ENCODE data around the gene TMEM91.
A peak's percentile ranks its signal among the peaks of the same experiment; 100 is the strongest.
"Not testable (repeated sequence)": the region's sequence is repeated elsewhere in the genome, so short reads cannot be mapped to it uniquely, and the experiment has no call there.

TMEM91 gene

DNA sequence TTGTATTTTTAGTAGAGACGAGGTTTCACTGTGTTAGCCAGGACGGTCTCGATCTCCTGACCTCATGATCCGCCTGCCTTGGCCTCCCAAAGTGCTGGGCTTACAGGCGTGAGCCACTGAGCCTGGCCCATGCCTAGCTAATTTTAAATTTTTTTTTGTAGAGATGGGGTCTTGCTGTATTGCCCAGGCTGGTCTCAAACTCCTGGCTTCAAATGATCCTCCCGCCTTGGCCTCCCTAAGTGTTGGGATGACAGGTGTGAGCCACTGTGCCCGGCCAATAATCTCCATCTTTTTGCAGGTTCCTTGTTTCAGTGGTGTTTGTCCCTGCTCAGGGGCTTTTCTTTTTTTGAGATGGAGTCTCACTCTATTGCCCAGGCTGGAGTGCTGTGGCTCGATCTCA lies 5.2 kb downstream of the TMEM91 start:
- not testable (repeated sequence) for DNase-seq (ENCODE audit: low read depth)

DNA sequence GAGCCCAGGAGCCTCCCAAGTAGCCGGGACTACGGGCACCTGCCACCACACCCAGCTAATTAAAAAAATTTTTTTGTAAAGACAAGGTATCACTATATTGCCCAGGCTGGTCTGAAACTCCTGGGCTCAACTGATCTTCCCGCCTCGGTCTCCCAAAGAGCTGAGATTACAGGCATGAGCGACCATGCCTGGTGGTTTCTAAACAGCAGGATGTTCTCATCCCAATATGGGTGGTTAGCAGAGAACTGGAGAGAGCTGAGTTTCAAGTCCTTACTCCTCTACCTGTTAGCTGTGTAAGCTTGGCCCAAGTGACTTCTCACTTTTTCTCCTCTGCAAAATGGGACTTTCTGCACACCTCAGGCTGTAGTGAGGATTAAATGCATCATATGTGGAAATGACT lies 8.0 kb downstream of the TMEM91 start:
- no peak for DNase-seq (ENCODE audit: low read depth)

DNA sequence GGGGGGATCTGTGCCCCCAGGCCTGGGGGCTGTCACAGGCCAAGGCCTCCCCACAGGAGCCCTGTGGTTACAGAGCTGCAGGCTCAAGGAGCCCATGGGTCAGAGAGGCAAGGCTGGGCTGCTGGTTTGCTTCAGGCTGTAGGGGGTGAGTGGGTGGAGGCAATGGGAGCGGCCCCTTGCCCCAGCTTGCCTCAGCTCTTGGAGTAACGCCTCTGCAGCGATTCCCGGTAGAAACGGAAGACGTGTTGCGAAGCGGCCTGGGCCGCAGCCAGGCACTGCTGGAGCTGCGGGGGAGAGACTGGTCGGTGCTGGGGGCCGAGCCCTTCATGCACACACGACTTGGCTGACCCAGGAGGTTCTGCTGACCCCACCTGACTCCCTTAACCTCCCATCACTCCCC lies 10.1 kb downstream of the TMEM91 start:
- no peak for DNase-seq (ENCODE audit: low read depth)

DNA sequence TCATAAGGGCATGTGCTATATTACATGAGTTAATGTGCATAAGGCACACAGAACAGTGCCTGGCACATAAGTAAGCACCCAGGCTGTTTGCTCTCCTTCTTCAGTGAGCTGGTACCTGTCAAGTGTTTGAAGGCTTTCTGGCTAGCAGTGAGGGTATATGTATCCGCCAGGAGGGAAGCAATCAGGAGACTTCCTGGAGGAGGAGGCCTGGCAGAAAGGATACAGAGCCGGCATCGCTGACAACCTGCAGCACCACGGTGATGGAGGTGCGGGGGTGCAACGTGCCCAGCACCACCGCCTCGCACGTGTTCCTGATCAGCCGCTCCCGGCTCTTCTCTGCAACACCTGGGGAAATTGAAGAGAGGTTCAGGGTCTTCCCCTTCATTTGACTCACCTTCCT lies 15.3 kb downstream of the TMEM91 start:
- no peak for DNase-seq (ENCODE audit: low read depth)

DNA sequence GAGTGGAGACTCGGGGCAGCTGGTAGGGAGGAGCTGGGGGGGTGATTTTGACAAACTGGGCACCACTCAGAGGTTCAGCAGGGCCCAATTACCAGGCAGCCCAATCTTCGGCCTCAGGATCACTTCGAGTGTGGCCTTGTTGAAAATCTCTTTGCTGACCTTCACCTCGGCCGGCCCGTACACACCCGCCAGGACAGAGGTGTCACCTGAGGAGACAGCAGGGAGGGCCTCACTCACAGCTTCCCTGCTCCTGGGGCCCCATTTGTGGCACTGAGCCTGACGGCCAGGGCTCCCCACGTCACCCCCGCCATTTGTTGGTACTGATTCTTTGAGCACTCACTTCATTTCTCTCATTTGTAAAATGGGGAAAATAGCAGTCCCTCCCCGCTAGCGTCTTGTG lies 16.4 kb downstream of the TMEM91 start:
- no peak for DNase-seq (ENCODE audit: low read depth)

DNA sequence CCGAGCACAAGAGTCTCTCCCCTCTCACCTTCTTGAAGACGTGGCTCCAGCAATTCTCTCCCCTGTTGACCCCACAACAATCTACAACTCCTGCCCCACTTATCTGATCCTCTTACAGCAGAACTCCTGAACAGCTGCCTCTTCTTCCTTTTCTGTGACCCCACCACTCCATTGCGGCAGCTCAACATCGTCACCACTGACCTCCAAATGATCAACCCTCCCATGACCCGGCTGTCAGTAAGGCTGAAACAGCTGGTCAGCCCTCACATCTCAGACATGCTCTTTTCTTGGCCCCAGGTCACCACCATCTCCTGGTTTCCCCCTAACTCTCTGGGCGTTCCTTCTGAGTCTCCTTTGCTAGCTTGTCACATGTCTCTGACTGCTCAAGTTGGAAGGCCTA lies 19.0 kb downstream of the TMEM91 start:
- DNase-seq (ENCODE audit: low read depth) = no peak

DNA sequence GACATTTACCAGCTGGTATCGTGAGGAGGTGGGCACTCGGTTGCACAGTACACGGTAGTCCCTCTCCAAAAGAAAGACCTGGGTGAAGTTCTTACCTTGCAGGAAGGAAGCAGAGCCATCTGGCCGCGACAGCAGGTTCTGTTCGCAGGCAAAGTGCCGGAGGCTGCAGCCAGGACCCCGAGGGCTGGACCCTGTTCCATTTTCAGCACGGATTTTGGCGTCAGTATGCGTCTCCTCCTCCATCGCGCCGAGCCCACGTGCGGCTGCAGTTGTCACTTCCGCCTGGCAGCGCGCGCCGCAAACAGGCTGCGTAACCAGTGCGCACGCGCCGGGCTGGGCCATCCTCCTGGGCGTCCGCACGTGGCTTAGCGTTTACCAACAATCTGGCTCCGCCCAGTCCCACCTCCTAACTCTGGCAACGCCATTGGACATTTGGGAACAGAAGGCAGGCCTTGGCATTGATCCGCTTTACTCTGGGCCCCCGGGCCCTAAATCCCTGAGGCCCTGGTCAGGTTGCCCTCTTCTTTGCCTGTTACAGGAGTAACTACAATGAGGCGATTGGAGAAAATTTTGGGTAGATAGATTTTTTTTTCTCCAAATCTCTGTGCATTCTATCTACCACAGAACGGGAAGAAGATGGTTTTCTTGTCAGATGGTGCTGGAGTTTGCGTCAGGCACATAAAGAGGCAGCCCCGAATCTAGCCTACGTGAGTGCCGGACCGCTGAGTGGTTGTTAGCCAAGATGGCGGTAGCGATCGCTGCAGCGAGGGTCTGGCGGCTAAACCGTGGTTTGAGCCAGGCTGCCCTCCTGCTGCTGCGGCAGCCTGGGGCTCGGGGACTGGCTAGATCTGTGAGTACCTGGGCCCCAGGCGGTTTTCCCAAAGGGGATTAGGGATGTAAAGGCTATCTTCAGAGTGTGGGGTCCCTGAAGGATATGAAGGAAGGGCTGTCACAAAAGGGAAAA lies 21.0 kb downstream of the TMEM91 start, which contains the start of the genes BCKDHA and EXOSC5:
TSS of gene BCKDHA (plus strand) at position 733 of the 964 bp plus-strand sequence. CDS start at position 743, 10 bp downstream.
TSS of gene EXOSC5 (minus strand) at position 274 of the 964 bp plus-strand sequence. CDS start at position 243, 31 bp downstream.
- peak; percentile 98 for DNase-seq (ENCODE audit: low read depth)

DNA sequence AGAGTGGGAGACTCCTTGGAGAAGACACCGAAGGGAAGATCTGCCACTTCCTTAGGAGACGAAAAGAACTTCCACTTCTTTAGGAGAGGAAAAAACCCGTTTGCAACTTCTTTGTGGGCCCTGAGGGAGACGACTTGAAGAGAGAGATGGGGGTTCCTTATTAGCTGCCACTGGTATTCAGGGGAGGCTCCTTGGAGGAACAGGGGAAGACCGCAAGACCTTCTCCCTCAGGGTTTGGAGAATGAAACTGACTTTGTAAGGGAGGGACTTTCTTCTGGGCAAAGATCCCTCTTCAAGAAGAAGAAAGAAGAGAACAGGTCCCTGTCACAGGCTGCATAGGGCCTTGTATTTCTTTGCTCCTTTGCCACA lies 21.7 kb downstream of the TMEM91 start:
- no peak for DNase-seq (ENCODE audit: low read depth)

DNA sequence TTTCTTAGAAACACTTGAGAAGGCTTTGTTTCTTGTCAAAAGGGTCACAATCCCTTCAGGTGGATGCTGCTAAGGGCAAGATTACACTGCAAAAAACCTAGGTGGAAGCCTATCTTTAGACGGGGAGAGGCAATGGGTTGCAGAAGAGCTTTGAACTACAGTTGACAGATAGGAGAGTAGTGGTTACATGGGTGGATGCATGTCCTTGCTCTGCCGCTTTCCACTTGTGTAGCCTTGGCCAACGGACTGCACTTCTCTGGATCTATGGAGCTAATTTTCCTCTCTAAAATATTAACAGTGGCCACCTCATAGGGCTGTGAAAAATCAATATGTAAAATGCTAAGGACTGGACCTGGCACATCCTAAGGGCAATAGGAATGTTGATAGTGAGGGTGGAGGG lies 22.3 kb downstream of the TMEM91 start:
- DNase-seq (ENCODE audit: low read depth) = no peak

DNA sequence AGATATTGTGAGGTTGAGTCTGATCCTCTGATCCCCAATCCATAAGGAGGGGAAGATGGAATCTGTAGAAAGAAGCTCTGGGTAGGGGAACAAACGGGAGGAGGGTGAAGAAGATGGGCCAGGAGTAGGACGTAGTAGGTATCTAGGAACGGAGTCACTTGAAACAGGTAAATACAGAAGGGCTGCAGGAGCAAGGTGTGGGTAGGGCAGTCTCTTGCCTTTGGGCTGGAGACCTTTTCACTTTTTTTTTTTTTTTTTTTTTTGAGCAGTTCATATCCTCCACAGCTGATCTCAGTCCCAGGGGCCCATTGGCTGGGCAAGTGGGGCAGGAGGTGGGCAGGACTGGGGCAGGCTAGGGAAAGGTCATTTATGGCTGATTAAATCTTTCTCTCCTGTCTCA lies 22.8 kb downstream of the TMEM91 start:
- DNase-seq (ENCODE audit: low read depth) = no peak

DNA sequence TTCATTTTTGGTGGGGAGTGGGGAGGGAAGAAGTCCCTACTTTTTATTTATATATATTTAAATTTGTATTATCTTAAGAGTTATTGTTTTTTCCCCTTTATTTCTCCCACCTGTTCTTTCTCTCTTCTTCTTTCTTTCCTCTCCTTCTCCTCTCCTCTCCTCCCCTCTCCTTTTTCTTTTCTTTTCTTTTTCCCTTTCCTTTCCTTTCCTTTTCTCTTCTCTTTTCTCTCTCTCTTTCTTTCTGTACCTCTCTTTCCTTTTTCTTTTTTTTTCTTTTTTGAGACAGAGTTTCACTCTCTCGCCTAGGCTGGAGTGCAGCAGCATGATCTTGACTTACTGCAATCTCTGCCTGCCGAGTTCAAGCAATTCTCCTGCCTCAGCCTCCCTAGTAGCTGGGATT lies 23.2 kb downstream of the TMEM91 start:
- no peak for DNase-seq (ENCODE audit: low read depth)

DNA sequence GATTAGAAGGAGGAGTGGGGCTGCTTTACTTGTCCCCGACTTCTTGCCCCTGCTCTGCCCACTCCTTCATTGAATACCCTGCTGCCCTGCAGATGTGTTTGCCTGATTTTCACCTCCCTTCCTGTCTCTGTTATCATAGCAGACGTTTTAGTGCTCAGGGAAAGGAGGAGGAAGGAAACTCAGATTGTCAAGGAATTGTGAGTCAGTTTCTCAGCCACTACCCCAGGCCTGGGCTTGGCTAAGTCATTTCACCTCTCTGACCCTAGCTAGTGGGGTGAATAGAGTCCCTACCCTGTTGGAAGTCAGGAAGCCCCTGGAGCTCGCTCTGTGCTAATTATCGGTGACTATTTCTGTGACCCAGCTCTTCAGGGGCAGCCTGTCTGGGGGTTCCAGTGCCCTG lies 25.1 kb downstream of the TMEM91 start:
- DNase-seq (ENCODE audit: low read depth) = no peak

DNA sequence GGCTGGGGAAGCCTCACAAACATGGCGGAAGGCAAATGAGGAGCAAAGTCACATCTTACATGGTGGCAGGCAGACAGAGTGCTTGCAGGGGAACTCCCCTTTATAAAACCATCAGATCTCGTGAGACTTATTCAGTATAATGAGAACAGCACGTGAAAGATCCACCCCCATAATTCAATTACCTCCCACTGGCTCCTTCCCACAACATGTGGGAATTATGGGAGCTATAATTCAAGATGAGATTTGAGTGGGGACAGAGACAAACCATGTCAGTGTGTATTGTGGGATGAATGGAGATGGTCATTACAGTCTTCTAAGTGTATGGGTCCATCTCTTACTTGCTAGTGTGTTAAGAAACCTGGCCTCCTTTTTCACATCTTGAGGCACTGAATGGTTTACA lies 25.7 kb downstream of the TMEM91 start:
- no peak for DNase-seq (ENCODE audit: low read depth)

DNA sequence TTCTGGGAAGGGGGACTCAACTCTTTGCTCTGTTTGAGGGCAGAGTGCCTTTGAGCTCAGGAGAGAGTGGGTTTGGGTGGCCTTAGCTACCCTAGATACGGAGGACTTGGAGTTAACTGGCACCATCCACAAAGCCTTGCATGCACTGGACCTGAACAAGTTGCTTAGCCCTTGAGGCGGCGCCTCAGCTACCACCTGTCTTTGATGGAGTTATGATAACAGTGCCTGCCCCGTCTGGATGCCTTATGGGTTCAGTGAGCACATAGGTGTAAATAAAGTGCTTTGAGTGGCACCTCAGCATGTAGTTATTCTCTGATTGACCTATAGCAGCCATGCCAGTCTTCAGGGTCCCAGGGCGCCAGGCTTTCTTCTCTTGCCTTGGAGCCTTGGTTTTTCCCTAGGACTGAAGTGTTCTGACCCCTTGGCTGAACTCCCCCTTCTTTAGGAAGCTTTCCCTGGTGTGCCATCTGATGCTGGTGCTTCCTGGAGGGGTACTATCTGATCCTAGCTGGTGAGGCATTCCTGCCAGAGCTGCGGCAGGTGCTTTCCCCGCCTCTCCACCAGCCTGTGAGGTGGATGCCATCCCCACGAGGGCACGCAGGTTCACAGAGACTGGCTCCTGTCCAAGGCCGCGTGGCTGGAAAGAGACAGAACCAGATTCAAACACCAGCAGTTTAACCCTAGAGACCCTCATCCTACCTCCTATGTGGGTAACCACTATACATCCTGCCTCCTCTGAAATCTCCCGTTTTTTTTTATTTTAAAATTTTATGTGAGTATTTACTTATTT lies 27.0 kb downstream of the TMEM91 start:
- no peak for DNase-seq (ENCODE audit: low read depth)

DNA sequence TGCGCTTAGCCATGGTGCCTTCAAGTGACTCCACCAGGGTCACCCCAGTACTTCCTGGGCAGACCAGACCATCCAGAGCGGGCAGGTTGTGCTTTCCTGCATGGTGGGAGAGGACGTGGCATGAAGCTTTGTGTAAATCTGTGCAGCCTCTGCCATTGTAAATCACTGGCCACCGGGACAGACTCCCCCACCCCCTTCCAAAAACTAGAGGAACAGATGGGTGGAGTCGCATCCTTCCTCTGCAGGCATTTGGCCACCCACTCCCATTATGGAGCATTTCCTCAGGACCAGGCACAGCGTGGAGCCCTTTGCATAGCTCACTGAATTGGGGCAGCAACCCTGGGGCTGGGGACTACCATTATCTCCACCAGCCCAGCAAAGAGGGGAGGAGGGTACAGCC lies 29.4 kb downstream of the TMEM91 start:
- no peak for DNase-seq (ENCODE audit: low read depth)

DNA sequence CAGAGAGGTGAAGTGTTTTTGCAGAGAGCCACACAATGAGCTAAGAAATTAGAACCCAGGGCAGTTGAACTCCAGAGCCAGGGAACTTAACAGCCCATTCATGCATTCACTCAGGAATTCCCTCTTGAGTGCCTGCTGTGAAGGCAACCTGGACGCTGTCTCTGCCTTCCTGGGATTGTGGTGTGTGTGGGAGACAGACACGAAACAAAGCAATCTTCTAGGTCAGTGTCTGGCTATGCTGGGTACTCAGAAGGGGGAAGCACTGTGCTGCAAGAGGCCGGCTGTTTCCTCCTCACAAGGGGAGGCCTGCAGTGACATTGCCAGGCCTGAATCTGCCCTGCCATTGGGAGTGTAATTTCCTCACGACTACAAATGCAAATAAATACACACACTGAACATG lies 30.9 kb downstream of the TMEM91 start:
- DNase-seq (ENCODE audit: low read depth) = no peak

DNA sequence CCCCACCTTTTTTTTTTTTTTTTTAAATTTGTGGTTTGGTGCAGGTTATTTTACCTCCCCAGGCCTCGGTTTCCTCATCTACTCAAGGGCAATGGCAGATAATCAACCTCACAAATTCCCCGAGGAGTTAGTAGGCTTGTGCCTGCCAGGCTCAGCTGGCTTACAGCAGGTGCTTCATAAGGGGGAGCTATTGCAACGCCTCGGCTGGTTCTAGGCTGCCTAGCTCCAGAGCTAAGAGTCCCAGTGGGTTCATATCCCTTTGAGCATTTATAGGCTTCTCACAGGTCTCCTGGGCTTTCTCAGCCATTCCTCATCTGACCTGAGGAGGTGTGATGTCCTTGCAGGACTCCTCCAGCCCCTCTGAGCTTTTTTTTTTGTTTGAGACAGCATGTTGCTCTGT lies 31.9 kb downstream of the TMEM91 start:
- no peak for DNase-seq (ENCODE audit: low read depth)

DNA sequence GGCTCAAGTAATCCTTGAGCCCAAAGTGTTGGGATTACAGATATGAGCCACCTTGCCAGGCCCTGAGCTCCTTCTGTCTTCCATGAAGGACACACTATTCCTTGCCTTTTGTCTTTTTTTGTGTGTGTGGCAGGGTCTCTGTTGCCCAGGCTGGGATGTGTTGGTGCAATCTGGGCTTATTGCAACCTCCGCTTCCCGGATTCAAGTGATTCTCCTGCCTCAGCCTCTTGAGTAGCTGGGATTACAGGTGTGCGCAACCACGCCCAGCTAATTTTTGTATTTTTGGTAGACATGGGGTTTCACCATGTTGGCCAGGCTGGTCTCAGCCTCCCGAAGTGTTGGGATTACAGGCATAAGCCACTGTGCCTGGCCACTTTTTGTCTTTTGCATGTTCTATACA lies 32.5 kb downstream of the TMEM91 start:
- DNase-seq (ENCODE audit: low read depth) = not testable (repeated sequence)

DNA sequence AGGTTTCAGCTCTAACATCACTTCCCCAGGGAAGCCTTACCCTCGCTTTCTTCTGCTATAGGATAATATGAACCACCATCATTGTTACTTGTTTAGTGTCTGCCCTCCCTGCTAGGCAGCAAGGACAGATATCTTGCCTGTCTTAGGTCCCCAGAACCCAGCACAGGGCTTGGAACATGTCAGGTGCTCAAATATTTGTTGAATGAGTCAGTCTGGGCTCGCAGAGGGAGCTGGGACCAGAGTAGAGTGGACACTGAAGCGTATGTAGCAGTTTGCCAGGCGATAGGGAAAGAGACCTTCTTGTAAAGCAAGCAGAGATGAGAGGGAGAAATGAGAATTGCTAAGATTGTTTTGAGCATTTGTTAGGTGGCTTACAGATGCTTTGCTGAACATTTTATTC lies 33.0 kb downstream of the TMEM91 start:
- DNase-seq (ENCODE audit: low read depth) = no peak

DNA sequence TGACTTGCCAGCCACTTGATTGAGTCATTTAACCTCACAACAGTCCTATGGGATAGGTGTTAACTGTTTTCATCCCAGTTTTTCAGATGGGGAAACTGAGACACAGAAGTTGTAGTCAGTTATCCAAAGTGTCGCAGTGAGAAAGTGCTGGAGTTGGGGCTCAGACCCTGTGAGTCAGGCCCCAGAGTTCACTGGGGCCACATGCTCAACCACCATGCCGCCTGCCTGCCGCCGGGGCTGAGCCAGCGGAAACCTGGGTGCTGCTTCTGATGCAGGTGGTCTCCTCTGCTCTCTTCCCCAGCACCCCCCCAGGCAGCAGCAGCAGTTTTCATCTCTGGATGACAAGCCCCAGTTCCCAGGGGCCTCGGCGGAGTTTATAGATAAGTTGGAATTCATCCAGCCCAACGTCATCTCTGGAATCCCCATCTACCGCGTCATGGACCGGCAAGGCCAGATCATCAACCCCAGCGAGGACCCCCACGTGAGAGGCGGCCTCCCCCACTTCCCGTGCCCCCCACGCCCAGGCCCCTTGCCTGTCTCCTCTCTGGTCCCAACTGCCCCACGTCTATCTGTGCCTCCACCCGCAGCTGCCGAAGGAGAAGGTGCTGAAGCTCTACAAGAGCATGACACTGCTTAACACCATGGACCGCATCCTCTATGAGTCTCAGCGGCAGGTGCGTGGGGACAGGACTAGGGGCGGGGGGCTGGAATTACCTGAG lies 34.2 kb downstream of the TMEM91 start:
- no peak for DNase-seq (ENCODE audit: low read depth)

DNA sequence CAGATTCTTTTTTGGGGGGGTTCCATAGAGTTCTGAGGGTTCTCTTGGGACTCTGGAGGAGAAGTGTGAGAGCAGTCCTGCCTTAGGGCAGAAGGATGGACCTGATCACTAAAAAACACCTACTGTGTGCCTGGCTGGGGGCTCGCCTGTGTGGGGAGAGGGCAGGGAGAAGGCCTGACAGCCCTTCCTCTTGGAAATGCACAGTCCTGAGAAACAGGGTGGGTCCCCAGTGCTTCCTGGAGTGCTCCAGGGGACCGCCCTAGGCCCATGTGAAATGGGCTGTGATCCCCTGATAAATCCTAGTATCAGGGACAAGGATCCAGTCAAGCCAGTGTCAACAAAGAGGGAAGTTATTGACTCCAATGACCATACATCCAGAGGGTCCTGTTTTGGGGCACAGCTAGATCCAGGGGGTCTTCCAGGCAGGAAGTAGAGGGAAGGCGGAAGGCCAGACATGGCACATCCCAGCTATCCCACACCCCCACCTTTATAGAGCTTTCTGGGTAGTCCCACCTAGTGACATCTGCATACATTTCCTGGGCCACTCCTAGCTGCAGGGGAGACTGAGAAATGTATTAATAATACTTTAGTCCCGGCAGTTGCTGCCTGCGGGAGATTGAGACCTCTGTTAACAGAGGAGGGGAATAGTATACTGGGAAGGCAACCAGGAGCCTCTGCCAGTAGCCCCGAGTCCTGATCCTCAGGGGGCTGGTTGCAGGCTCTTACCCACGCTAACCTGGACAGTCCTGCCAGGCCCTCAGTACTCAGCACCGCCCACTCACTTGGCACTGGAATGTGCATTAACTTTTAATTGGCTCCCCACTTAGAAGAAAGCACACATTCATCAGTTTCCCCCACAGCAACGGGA lies 35.0 kb downstream of the TMEM91 start:
- no peak for DNase-seq (ENCODE audit: low read depth)

DNA sequence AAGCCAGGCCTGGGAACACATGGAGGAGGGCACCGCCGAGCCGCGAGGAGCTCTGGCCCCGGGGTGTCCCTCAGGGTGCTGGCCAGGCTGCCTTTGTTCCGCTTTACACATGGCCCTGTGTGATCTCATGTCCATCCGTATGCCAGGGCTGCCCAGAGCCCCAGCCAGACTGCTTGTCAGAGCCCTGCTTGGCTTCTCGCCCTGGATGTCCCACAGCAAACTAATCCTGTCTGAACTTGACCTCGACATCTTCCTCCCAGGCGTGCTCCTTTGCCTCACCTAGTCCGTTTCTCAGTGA lies 35.6 kb downstream of the TMEM91 start:
- no peak for DNase-seq (ENCODE audit: low read depth)

Data from HS-5 (cell line).